ENCODE results near the gene STIP1. TPM values are rescaled to one million over a fixed set of nuclear protein-coding genes. Genes with fewer than 3 reads are reported as not detected.

The STIP1 gene
- 10 to 100 TPM; 67.5 to 86.0 (median 78.3) TPM for total RNA-seq

DNA sequence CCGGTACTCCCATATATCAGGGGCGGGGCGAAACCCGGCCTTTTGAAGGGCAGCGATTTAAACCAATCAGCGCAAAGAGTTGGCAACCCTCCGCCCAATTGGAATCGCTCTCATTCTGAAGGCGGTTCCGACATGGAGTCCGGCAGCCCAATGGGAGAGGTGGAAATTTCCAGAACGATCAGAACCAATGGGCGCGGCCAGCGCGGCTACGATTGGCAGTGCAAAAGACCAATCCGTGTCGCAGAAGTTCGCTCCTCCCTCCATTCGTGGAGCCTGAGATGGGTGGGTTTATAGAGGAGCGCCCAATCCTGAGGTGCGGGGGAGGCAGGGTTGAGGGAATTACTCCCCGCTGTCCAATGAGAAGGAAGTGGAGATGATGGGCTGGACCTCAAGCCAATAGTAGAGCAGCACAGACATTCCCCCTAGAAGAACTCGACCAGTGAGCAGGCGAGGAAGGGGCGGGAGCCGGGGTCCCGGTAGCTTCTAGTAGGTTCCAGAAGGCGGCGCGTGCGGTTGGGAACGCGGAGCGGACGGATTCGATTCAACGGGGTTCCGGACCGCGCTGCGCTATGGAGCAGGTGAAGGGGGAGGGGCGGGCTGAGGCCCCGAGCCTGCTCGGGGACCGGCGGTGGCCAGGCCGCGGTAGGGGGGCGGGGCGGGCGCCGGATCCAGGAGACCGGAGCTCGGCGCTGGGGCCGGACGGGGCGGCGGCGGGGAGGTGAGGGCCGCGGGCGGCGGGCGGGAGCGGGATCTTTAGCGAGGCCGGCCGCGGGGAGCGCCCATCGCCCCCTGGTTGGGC, at the start of gene STIP1:
STIP1 (plus strand) TSS at position 479 of the 799 bp plus-strand sequence; CDS start at position 570, 91 bp downstream.
- H3K4me3 ChIP-seq (ENCODE audit: low read depth, poor library complexity, severe bottlenecking), result peak within 1 kb of the TSS; percentile 45
- intact Hi-C loops (cut with DNase I; ENCODE audit: low total_unique reads), result no loop called here
- WGBS, 2 donors, result 0 to 2% methylated on average over 29 to 42 of the region's 74 CpGs
- TF ChIP-seq POLR2A (IDR thresholded peaks at IDR 0.05), result peak in 1 of 2 donors; percentile 46
- TF ChIP-seq, protein P1, sequence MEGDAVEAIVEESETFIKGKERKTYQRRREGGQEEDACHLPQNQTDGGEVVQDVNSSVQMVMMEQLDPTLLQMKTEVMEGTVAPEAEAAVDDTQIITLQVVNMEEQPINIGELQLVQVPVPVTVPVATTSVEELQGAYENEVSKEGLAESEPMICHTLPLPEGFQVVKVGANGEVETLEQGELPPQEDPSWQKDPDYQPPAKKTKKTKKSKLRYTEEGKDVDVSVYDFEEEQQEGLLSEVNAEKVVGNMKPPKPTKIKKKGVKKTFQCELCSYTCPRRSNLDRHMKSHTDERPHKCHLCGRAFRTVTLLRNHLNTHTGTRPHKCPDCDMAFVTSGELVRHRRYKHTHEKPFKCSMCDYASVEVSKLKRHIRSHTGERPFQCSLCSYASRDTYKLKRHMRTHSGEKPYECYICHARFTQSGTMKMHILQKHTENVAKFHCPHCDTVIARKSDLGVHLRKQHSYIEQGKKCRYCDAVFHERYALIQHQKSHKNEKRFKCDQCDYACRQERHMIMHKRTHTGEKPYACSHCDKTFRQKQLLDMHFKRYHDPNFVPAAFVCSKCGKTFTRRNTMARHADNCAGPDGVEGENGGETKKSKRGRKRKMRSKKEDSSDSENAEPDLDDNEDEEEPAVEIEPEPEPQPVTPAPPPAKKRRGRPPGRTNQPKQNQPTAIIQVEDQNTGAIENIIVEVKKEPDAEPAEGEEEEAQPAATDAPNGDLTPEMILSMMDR (IDR thresholded peaks at IDR 0.05), result no peak
- peak; percentile 100 for DNase-seq (ENCODE audit: low spot score in 2 of 2)

DNA sequence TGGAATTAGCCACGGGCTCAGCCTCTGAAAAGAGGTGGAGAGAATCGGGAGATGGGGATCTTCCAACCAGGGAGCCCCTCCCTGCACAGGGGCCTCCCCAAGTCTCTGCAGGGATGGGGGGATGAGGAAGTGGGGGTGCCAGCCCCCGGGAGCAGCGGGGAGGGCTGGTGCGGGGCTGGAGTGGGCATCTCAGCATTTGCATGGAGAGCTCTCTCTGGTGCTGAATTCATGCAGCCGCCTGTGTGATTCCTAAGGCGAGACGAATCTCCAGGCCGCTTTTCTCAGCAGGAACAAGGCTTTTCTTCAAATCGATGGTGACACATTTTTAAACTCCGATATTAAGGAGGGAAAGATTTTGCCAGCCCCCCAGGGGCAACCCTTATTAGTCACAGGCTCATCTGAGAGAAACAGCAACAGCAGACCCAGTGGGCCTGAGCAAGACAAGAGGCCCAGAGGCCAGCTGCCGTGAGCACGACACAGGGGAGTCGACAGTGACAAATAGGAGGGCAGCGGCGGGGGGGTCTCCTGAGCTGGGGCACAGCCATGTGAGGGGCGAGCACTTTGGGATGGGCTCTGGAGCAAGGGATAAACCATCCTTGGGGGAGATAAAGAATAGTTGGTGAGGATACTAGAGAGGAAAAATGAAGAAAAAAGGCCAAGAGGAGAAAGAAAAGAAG, 49.1 kb upstream of the STIP1 start:
- TF ChIP-seq, protein P1 (IDR thresholded peaks at IDR 0.05), result no peak
- no peak for TF ChIP-seq POLR2A (IDR thresholded peaks at IDR 0.05)
- 81% methylated on average over 17 of the region's 17 CpGs for WGBS, 2 donors
- H3K4me3 ChIP-seq (ENCODE audit: low read depth, poor library complexity, severe bottlenecking), result no peak overlapping the region
- no peak for DNase-seq (ENCODE audit: low spot score in 2 of 2)
- intact Hi-C loops (cut with DNase I; ENCODE audit: low total_unique reads), result no loop called here

DNA sequence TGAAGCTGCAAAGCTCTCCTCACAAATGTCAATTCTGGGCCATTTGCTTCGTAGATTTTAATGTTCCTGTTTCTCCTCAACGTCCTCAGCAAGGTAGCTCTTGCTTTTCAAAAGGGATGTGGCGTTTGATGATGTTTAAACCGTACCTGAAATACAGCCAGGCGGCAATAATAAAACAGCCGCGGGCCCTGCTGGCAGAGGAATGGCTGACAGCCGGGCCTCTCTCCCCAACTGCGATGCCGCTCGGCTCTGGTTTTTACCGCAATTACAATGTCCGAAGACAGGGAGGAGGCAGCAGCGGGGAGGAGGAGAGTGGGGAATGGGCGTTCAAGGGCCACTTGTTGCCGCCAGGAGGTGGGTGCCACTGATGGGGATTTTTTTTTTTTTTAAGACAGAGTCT, 47.6 kb upstream of the STIP1 start:
- intact Hi-C loops (cut with DNase I; ENCODE audit: low total_unique reads), result no loop called here
- TF ChIP-seq POLR2A (IDR thresholded peaks at IDR 0.05), result no peak
- TF ChIP-seq, protein P1 (IDR thresholded peaks at IDR 0.05), result no peak
- no peak overlapping the region for H3K4me3 ChIP-seq (ENCODE audit: low read depth, poor library complexity, severe bottlenecking)
- WGBS, 2 donors, result 65 to 74% methylated on average over 16 of the region's 16 CpGs
- no peak for DNase-seq (ENCODE audit: low spot score in 2 of 2)

DNA sequence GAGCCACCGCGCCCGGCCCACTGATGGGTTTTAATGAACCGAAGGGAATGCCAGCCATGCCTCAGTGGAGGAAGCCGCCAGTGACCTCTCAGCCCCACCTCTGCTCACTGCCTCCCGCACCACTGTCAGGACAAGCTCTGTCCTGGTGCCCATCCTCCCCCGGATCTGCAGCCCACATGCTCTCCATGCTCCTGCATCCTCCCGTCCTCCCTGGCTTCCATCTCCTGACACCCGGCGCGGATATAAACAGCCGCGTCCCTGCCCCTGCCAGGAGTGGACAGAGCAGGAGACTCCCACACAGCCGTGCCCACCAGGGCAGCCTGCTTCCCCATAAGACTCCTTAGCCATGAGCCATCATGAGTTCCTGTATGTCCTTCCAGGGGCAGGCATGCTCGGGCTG, 46.9 kb upstream of the STIP1 start:
- no peak for DNase-seq (ENCODE audit: low spot score in 2 of 2)
- 90 to 96% methylated on average over 15 of the region's 15 CpGs for WGBS, 2 donors
- no peak overlapping the region for H3K4me3 ChIP-seq (ENCODE audit: low read depth, poor library complexity, severe bottlenecking)
- intact Hi-C loops (cut with DNase I; ENCODE audit: low total_unique reads), result no loop called here
- TF ChIP-seq POLR2A (IDR thresholded peaks at IDR 0.05), result no peak
- TF ChIP-seq, protein P1 (IDR thresholded peaks at IDR 0.05), result no peak

DNA sequence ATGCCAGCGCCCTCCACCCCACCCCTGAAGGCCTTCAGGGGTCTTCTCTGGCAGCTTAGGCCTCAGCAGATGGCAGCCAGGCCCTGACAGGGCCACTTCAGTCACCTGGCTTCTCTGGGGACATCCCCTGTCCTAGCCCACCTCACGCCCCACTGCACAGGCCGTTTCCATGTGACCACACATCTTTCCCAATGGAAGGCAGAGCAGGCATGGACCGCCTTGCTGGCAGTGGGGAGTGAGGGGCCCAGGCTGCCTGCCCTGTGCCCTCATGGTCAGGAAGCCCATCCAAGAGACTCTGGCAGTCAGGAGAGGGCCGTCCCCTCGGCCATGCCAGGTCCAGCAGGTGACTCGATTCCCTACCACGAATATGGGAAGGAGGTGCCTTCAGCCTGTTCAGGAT, 45.9 kb upstream of the STIP1 start:
- no peak overlapping the region for H3K4me3 ChIP-seq (ENCODE audit: low read depth, poor library complexity, severe bottlenecking)
- DNase-seq (ENCODE audit: low spot score in 2 of 2), result no peak
- no peak for TF ChIP-seq POLR2A (IDR thresholded peaks at IDR 0.05)
- TF ChIP-seq, protein P1 (IDR thresholded peaks at IDR 0.05), result no peak
- intact Hi-C loops (cut with DNase I; ENCODE audit: low total_unique reads), result no loop called here
- 95 to 96% methylated on average over 8 of the region's 8 CpGs for WGBS, 2 donors

Measured in lower leg skin (tissue), 4 donors.